GM19324 (cell line): ENCODE data around the gene TICAM2.
"Not testable (repeated sequence)": the region's sequence is repeated elsewhere in the genome, so short reads cannot be mapped to it uniquely, and the experiment has no call there.

Experiments used
- ATAC-seq: cut with Tn5 transposase; IDR thresholded peaks from one replicate; pipeline ENCODE4 v1.9.1; 2021; ENCODE audit warnings: mild to moderate bottlenecking, moderate library complexity; ENCODE audit not compliant: unreplicated experiment, low FRiP score

The TICAM2 gene, protein sequence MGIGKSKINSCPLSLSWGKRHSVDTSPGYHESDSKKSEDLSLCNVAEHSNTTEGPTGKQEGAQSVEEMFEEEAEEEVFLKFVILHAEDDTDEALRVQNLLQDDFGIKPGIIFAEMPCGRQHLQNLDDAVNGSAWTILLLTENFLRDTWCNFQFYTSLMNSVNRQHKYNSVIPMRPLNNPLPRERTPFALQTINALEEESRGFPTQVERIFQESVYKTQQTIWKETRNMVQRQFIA

GRCh38 chr5:115601701-115602590, at the start of gene TICAM2:
Gene TICAM2 (minus strand): TSS chr5:115602479. CDS start chr5:115581256, 21,223 bp downstream.
- ATAC-seq = peak; percentile 86

DNA sequence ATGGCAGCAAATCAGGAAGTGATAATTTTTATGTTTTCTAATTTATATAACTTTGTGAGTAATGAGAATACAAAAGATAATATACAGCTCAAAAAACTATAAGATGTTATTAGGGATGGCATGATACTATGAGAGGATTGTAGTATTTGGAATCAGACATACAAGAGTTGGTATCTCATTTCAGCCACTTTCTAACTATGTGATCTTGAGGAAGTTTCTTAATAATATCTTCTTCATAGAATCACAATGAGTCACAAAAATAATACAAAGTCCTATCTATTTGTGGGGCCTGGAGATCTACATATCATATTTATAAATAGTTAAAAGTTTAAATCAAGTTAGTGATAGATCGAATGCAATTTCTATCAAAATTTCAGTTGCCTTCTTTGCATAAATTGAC, 47.3 kb upstream of the TICAM2 start:
- ATAC-seq = no peak

DNA sequence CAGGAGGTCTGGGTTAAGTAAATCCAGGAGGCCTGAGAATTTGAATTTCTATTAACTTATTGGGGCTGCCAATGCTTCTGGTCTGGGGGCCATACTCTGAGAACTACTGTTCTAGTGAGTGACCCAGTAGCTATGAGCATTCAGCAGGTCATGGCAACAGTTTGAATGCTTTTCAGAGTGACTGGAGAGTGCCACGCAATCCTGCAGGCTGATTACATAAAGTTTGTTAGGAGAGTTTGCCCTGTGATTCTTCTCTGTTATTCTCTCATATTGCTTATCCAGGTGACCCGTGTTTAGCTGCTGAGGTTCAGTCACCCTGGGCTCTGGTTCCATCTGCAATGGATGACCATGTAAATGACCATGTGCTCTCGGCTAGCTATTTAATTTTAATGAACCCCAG, 45.8 kb upstream of the TICAM2 start:
- no peak for ATAC-seq

DNA sequence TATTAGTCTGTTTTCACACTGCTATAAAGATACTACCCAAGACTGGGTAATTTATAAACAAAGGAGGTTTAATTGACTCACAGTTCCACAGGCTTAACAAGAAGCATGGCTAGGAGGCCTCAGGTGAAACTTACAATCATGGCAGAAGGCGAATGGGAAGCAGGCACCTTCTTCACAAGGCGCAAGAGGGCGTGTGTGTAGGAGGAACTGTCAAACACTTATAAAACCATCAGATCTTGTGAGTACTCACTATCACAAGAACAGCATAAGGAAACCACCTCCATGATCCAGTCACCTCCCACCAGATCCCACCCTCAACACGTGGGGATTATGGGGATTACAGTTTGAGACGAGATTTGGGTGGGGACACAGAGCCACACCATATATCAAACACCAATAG, 43.1 kb upstream of the TICAM2 start:
- ATAC-seq = not testable (repeated sequence)

GRCh38 chr5:115644046-115644445, 41.8 kb upstream of the TICAM2 start:
- no peak for ATAC-seq

DNA sequence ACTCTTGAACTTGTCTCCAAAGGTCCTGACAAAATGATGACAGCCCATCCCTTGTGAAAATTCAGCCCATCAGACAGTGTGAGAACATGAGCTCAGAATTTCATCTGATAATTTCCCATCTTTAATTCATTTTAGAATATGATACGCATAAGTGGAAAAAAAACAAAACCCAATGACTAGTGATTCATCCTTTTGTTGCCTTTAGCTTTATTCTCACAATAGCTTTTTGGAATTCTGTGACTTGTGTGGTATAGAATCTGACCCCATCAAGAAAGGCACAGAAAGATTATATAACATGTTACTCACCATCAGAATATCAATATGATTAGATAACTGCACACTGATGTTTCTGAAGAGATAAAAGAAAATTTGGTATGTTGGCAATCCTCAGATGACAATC, 39.7 kb upstream of the TICAM2 start:
- ATAC-seq = no peak

GRCh38 chr5:115640274-115640673, 38.0 kb upstream of the TICAM2 start:
- ATAC-seq = no peak

DNA sequence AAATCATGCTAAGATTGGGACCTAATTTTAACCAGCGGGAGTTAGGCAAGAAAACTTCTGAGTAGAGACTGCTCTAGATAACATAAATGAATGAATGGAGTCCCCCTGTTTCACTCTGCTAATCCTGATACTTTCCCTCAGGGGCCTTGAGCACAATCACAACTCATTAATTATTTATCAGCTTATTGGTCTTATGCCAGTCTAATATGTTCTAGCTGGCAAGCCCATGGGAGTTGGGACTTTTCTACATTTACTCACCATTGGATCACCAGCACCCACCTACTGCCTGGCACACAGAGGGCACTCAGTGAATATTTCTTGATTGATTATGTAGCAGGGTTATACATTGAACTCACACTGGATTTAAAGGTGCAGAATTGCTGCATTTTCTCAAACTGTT, 37.1 kb upstream of the TICAM2 start:
- ATAC-seq = no peak

DNA sequence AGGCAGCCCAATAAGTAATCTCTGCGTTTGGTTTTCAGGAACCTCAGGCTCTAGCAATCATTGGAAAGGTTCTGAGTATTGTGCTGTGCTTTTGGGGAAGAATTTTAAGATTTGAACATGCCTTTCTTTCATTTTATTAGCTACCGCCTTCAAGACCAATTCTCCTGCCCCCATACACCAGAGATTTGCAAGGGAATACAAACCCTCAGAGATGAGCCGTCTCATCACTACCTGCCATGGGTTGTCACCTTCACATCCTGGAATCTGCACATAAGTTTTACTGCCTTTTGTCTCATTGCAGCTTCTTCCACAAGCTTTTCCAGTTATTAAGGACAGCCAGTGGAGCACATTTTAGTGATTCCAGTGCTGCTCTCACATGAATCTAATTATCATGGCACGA, 35.2 kb upstream of the TICAM2 start:
- ATAC-seq = no peak

DNA sequence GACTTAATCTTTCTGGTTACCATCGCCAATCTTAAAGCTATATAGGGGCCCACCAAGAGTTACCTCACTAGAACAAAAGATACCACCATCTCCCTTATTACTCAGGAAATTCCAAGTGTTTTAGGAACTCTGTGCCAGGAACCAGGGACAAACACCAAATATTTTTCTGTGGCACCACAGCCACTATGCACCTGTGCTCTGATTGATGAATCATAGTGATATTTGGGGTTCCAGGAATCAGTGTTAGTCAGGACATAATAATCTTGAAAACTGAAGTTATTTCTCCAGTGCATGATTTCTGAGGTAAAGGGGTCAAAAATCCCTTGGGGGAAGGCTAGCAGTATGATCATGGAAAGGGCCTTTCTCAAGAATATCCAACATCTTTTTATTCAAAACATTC, 33.7 kb upstream of the TICAM2 start:
- ATAC-seq = no peak

- ATAC-seq = peak; percentile 79
Observed at GRCh38 chr5:115634343-115635132, 32.3 kb upstream of the TICAM2 start.

DNA sequence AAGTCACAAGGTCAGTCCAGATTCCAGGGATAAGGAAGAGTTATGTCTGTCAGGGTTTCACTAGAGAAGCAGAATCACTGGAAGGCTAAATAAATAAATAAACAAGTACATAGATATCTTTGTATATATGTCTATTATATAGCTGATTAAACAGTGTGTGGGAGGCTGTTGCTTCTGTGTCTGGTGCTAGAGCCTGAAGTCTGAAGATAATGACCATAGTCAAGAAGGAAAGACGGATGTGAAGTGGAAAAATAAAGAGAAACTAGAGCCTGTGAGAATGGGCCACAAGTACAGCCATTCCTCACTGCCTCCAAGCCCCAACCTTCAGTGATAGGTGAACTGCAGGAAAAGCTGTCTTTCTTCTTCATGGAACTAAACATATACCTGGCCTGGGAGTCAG, 27.6 kb upstream of the TICAM2 start:
- no peak for ATAC-seq

GRCh38 chr5:115627295-115627865, 25.1 kb upstream of the TICAM2 start:
- ATAC-seq = no peak

GRCh38 chr5:115626445-115626823, 24.2 kb upstream of the TICAM2 start:
- peak; percentile 26 for ATAC-seq

DNA sequence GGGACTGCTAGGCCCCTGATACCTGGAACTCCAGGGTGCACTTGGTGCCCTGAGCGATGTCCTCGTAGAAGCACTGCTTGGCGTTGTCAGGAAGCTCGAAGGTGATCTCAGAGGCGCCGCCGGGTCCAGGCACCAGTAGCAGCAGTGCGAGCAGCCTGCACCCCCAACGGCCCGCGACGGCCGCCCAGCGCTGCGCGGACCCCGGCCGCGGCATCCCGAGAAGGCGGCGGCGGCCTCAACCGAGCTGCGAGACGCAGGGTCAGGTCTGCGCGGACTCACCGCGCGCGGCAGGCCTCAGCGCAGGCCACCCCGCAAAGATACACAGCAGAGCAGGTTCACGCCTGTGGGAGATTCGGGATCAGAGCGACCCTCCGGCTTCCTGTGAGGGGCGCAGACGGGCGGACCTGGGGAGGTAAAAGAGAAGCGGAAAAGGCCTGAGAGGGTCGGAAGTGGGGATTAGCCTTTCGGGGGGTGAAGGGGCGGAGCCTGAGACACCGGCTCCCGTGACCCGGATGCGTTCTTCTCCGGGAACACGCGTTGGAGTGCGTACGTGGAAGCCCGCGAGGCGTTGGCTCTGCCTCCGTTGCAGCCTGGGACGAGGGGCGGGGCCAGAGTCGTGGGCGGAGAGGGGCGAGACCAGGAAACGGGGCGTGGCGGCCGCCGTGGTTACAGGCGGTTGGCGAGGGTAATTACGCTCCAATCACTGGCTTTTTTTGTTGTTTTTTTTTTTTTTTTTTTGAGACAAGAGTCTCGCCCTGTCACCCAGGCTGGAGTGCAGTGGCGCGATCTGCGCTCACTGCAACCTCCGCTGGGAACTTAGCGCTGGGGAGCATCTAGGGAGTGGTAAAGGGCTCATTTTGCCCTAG, 23.5 kb upstream of the TICAM2 start, which contains the start of gene TMED7:
TMED7 (minus strand) TSS at position 458 of the 866 bp plus-strand sequence; CDS start at position 214, 244 bp downstream.
- peak; percentile 97 for ATAC-seq

DNA sequence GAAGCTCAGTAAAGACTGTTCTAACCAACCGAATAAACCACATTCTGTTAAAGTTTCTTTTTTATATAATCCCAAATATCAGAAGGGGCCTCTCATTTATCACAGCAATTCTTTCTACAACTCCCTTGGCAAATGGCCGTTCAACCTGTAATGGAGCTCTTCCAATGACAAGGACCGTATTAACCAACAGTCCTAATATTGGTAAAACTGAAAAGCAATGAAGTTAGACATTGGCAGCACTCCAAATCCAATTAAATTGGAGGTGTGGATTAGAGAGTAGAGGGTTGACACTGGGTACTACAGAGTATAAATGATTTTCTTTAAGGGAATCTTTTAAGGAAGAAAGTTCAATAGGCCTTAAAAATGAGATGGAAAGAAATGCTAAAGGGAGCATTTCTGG, 22.7 kb upstream of the TICAM2 start:
- ATAC-seq = no peak

DNA sequence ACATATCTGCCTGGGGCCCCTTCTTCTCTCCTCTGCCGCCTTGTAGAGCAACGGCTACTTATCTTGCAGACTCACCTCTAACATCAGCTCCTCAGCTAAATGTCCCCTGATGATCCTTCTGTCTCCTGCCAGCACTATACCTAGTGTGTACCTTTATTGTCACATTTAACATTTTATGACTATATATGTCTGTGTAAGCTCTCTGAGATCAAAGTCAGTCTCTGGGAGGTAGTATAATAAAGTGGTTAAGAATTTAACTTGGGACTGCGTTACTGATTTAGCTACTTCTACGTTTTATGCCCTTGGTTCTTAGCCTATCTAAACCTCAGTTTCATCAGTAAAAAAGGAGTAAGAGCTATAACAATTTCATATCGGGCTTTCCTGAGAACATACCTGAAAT, 21.4 kb upstream of the TICAM2 start:
- ATAC-seq = no peak

DNA sequence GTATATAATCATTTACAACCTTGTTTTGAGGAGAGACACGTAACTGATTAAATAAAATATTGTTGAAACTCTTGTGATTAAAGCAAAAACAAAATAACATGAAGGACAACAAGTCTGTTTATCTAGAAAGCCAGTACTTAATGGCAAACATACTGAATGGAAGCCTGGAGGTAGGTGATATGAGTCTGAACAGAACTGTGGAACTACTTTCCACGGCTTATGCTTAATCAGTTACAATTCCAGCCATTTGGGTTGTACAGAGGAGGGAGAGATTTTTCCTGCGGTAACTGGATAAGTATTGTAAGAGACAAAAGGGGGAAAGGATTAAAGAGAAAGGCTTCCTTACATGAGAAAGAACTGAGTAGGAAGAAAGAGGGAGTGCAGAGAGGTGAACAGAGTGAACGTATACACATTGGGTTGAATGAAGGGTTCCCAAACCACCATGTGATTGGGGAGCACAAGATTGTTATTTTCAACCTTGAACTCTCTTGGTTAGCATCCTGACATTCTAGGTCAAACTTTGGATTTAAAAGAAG, 19.2 kb upstream of the TICAM2 start:
- no peak for ATAC-seq

- no peak for ATAC-seq
Observed at GRCh38 chr5:115616892-115617291, 14.6 kb upstream of the TICAM2 start.
